GM12878 (cell line): ENCODE results near the gene PRR18. TPM values are rescaled to one million over a fixed set of nuclear protein-coding genes. Genes with fewer than 3 reads are reported as not detected.

ENCODE experiments used
- CBFB ChIP-seq: IDR thresholded peaks from 2 replicates; pipeline ENCODE4 v1.6.1; 2016; ENCODE audit warnings: antibody characterized with exemption, low read depth
- CHD1 ChIP-seq: IDR thresholded peaks from 2 replicates; pipeline ENCODE4 v1.6.1; 2012; ENCODE audit warnings: low read depth, low read length, improper control_type of control experiment
- EGR1 ChIP-seq, 2 experiments: IDR thresholded peaks; 1 replicate in 1 of 2; 2 replicates in 1 of 2; pipeline ENCODE4 v1.6.1; 2011 to 2012; ENCODE audit warnings: low read depth in 2 of 2, low read length in 2 of 2, borderline replicate concordance in 1 of 2, mild to moderate bottlenecking in 1 of 2, moderate library complexity in 1 of 2
- FOXM1 ChIP-seq: IDR thresholded peaks from 2 replicates; pipeline ENCODE4 v1.6.1; 2012; ENCODE audit warnings: low read depth, mild to moderate bottlenecking, inconsistent platforms, low read length, moderate library complexity
- JUNB ChIP-seq: IDR thresholded peaks from 2 replicates; pipeline ENCODE4 v1.6.1; 2016; ENCODE audit warnings: antibody characterized with exemption, mild to moderate bottlenecking
- MTA3 ChIP-seq: IDR thresholded peaks from 2 replicates; pipeline ENCODE4 v1.6.1; 2012; ENCODE audit warnings: low read length, inconsistent platforms, borderline replicate concordance
- MYB ChIP-seq: fragments of 150-350 bp; IDR thresholded peaks from 2 replicates; pipeline ENCODE4 v1.6.1; 2014; ENCODE audit warnings: mild to moderate bottlenecking, low read depth, low read length, borderline replicate concordance
- POLR2AphosphoS5 ChIP-seq: IDR thresholded peaks from 2 replicates; pipeline ENCODE4 v1.6.1; 2011; ENCODE audit warnings: mild to moderate bottlenecking, low read length, inconsistent platforms
- POU2F2 ChIP-seq: IDR thresholded peaks from 3 replicates; pipeline ENCODE4 v1.6.1; 2011; ENCODE audit warnings: low read depth, mild to moderate bottlenecking, low read length, borderline replicate concordance
- RBBP5 ChIP-seq: fragments of 200-600 bp; sonication (generic); conservative IDR thresholded peaks from 2 replicates; pipeline ENCODE4 v1.6.1; 2016
- SIN3A ChIP-seq: IDR thresholded peaks from 2 replicates; pipeline ENCODE4 v1.6.1; 2012; ENCODE audit warnings: low read depth, low read length, improper control_type of control experiment
- SUPT20H ChIP-seq: IDR thresholded peaks from 2 replicates; pipeline ENCODE4 v1.6.1; 2011; ENCODE audit warnings: low read depth, mild to moderate bottlenecking, low read length, moderate library complexity, borderline replicate concordance; ENCODE audit not compliant: control insufficient read depth
- TCF12 ChIP-seq: IDR thresholded peaks from 2 replicates; pipeline ENCODE4 v1.6.1; 2011; ENCODE audit warnings: low read depth, mild to moderate bottlenecking, low read length
- TCF3 ChIP-seq: IDR thresholded peaks from 2 replicates; pipeline ENCODE4 v1.6.1; 2012; ENCODE audit warnings: low read depth, mild to moderate bottlenecking, low read length, borderline replicate concordance; ENCODE audit not compliant: insufficient read depth
- WRNIP1 ChIP-seq: IDR thresholded peaks from 2 replicates; pipeline ENCODE4 v1.6.1; 2011; ENCODE audit warnings: low read depth, low read length, improper control_type of control experiment, borderline replicate concordance
- YY1 ChIP-seq: IDR thresholded peaks from 2 replicates; pipeline ENCODE4 v1.6.1; 2011; ENCODE audit warnings: low read depth, mild to moderate bottlenecking, low read length
- ZBED1 ChIP-seq: IDR thresholded peaks from 2 replicates; pipeline ENCODE4 v1.6.1; 2016; ENCODE audit warnings: borderline replicate concordance
- ZNF207 ChIP-seq: fragments of 450-650 bp; IDR thresholded peaks from 2 replicates; pipeline ENCODE4 v1.6.1; 2014; ENCODE audit warnings: antibody characterized with exemption, mild to moderate bottlenecking, borderline replicate concordance
- ZSCAN29 ChIP-seq: fragments of 450-650 bp; IDR thresholded peaks from 2 replicates; pipeline ENCODE4 v1.6.1; 2017; ENCODE audit warnings: mild to moderate bottlenecking, moderate library complexity
- polyA plus RNA-seq, 11 experiments: library from polyadenylated mRNA; depleted of rRNA in 4 of 11; unstranded in 6 of 11; stranded (reverse) in 5 of 11; fragments of >200 nt; fragmentation: Nextera tagmentation in 4 of 11; fragmentation: Illumina TruSeq in 1 of 11; extraction: Ambion mirVana in 4 of 11; extraction: Trizol in 1 of 11; gene quantifications; 1 replicate in 1 of 11; 2 replicates in 10 of 11; pipeline versions ENCODE4 v1.2.1 to v1.2.3, GENCODE V29; 2011 to 2016; ENCODE audit warnings: inconsistent platforms in 2 of 11, missing spikeins in 2 of 11, low read depth in 1 of 11
- total RNA-seq, 4 experiments: library from RNA; depleted of rRNA in 3 of 4; stranded (reverse); fragments of >200 nt in 3 of 4; fragmentation: Illumina TruSeq in 1 of 4; extraction: Trizol in 1 of 4; gene quantifications; 2 replicates each; pipeline versions ENCODE4 v1.2.1 to v1.2.3, GENCODE V29; 2013 to 2021
- TF ChIP-seq, protein P1 (sequence below): fragments of 450-650 bp; IDR thresholded peaks from 2 replicates; pipeline ENCODE4 v1.6.1; 2016; ENCODE audit warnings: mild to moderate bottlenecking, moderate library complexity, borderline replicate concordance
- TF ChIP-seq, protein P2 (sequence below): fragments of 450-650 bp; IDR thresholded peaks from 2 replicates; pipeline ENCODE4 v1.6.1; 2018; ENCODE audit warnings: borderline replicate concordance, mild to moderate bottlenecking; ENCODE audit not compliant: partially characterized antibody
- TF ChIP-seq, protein P3 (sequence below): IDR thresholded peaks from 2 replicates; pipeline ENCODE4 v1.6.1; 2012; ENCODE audit warnings: low read depth, low read length, improper control_type of control experiment

Gene PRR18
- total and polyA plus RNA-seq, 10 of the 15 experiments (the other 5 are each of a cell fraction or from before 2014, with no cell fraction given) = 0.13 to 8.2 (median 1.6) TPM

DNA sequence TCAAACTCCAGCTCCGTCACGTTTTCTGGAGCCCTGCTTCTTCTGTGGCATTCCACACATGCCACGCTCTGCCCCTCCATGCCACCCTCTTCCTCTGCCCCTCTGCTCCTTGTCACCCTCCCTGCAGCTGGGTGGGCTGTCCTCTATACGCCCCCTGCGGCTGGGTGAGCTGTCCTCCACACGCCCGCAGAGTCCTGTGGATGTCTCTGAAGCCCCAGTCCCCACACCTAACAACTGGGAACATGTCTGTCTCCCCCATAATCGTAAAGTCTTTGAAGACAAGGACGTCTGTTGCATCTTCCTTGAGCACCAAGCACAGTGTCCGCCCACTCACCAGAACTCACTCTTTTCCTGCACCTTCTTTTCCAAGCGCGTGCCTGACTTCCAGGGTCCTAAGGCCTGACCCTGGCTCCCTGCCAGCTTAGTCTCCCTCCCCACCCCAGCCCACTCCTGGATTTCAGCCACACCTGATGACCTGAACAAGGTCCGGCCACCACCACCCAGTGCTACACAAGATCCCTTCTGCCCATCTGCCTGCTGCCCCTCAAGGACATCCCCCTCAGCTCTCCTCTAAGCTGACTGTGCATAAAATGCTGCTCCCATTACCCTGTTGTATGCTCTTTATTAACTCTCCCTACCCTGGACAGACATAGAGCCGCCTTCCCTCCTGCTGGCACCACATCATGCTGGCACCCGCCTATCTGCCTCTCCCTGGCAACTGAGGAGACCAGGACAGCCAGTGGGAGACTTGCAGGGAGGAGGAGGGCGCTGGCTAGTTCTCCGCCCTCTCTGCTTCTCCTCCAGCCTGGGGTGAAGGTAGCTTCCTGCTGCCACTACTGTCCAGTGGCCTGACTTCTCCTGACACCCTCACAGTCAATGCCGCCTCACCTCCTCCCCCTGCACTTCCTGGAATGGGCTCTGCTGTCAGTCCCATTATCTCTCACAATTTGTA lies 10.7 kb upstream of the PRR18 start (continued):
- TF ChIP-seq, protein P1, sequence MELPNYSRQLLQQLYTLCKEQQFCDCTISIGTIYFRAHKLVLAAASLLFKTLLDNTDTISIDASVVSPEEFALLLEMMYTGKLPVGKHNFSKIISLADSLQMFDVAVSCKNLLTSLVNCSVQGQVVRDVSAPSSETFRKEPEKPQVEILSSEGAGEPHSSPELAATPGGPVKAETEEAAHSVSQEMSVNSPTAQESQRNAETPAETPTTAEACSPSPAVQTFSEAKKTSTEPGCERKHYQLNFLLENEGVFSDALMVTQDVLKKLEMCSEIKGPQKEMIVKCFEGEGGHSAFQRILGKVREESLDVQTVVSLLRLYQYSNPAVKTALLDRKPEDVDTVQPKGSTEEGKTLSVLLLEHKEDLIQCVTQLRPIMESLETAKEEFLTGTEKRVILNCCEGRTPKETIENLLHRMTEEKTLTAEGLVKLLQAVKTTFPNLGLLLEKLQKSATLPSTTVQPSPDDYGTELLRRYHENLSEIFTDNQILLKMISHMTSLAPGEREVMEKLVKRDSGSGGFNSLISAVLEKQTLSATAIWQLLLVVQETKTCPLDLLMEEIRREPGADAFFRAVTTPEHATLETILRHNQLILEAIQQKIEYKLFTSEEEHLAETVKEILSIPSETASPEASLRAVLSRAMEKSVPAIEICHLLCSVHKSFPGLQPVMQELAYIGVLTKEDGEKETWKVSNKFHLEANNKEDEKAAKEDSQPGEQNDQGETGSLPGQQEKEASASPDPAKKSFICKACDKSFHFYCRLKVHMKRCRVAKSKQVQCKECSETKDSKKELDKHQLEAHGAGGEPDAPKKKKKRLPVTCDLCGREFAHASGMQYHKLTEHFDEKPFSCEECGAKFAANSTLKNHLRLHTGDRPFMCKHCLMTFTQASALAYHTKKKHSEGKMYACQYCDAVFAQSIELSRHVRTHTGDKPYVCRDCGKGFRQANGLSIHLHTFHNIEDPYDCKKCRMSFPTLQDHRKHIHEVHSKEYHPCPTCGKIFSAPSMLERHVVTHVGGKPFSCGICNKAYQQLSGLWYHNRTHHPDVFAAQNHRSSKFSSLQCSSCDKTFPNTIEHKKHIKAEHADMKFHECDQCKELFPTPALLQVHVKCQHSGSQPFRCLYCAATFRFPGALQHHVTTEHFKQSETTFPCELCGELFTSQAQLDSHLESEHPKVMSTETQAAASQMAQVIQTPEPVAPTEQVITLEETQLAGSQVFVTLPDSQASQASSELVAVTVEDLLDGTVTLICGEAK = no peak
- no peak for TF ChIP-seq WRNIP1
- TF ChIP-seq POU2F2 = peak; percentile 20; the same call in 1 of the 3 replicates
- TF ChIP-seq, protein P2, sequence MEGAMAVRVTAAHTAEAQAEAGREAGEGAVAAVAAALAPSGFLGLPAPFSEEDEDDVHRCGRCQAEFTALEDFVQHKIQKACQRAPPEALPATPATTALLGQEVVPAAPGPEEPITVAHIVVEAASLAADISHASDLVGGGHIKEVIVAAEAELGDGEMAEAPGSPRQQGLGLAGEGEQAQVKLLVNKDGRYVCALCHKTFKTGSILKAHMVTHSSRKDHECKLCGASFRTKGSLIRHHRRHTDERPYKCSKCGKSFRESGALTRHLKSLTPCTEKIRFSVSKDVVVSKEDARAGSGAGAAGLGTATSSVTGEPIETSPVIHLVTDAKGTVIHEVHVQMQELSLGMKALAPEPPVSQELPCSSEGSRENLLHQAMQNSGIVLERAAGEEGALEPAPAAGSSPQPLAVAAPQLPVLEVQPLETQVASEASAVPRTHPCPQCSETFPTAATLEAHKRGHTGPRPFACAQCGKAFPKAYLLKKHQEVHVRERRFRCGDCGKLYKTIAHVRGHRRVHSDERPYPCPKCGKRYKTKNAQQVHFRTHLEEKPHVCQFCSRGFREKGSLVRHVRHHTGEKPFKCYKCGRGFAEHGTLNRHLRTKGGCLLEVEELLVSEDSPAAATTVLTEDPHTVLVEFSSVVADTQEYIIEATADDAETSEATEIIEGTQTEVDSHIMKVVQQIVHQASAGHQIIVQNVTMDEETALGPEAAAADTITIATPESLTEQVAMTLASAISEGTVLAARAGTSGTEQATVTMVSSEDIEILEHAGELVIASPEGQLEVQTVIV = no peak
- TF ChIP-seq ZNF207 = no peak
- no peak for TF ChIP-seq MYB
- peak; percentile 60; the same call in 1 of the 2 replicates for TF ChIP-seq POLR2AphosphoS5
- no peak for TF ChIP-seq SUPT20H
- TF ChIP-seq, protein P3, sequence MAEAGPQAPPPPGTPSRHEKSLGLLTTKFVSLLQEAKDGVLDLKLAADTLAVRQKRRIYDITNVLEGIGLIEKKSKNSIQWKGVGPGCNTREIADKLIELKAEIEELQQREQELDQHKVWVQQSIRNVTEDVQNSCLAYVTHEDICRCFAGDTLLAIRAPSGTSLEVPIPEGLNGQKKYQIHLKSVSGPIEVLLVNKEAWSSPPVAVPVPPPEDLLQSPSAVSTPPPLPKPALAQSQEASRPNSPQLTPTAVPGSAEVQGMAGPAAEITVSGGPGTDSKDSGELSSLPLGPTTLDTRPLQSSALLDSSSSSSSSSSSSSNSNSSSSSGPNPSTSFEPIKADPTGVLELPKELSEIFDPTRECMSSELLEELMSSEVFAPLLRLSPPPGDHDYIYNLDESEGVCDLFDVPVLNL = no peak
- no peak for TF ChIP-seq ZSCAN29
- TF ChIP-seq YY1 = no peak
- no peak for TF ChIP-seq SIN3A
- TF ChIP-seq RBBP5 = no peak
- peak; percentile 19; the same call in 1 of the 2 replicates for TF ChIP-seq ZBED1
- no peak for TF ChIP-seq MTA3
- no peak for TF ChIP-seq JUNB
- TF ChIP-seq CBFB = no peak
- no peak for TF ChIP-seq TCF3
- no peak for TF ChIP-seq FOXM1
- 0 out of 3 replicates have a peak, but pooled peaks of 1 of the 2 experiments have one; percentile 5 for TF ChIP-seq EGR1 (IDR thresholded peaks at IDR 0.05; ENCODE audit: borderline replicate concordance in 1 of 2, low read depth in 2 of 2, low read length in 2 of 2)
- no peak for TF ChIP-seq TCF12
- TF ChIP-seq CHD1 = no peak
